ENCODE data around the gene HHATL.

The HHATL gene

DNA sequence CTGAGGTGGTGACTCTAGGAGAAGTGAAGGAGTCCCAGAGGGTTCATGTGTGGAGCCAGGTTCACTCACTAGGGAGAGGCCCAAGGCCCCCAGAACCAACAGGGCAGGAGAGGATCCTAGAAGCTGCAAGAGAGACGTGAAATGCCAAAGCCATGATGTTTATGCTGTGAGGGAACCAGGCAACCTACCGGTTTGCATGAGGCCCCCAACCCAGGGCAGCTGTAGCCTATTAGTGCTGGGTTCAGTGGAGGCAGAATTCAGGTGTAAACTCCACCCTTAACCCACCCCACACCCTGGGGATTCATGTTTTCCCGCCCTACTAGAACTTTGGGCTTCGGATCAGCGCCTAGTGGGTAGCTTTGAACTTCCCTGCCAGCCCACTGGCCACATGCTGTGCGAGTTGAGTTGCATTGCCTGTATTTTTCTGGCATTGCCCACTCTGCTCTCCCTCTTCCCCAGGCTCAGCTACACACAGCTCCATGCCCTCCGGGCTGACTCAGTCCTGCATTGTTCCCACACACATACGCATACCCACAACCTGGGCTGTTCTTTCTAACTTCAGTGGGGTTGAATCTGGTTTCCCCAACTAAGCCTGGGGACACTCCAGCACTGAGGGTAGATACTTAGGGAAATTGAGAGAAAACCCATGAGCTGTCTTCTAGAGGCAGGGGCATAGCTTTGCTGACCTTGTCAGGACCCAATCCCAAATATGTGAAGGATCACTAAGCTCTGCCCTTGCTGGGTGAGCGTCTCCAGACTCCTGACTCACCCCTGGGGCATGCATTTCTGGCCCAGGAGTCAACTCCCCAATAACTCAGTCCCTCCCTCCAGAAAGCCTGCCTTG is 51.1 kb downstream of the HHATL start:
- peak; percentile 73 for DNase-seq

DNA sequence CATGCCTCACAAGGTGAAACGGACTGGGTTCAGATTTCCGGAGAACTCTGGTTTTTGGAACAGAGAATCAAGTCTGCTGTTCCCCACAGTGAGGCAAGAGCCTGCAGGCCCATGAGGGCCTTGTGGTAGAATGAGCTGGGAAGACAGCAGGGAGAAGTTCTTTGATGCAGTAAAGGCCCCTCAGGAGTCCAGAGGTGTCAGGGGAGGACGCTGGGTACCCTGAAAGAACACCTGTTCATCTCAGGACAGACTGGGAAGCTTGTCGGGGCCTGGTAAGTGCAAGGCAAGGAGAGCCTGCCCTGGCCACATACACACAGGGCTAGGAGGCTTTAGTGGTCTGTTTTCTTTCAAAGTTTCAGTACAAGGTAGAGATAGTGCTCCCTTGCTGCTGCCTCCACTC is 52.8 kb downstream of the HHATL start:
- no peak for DNase-seq

DNA sequence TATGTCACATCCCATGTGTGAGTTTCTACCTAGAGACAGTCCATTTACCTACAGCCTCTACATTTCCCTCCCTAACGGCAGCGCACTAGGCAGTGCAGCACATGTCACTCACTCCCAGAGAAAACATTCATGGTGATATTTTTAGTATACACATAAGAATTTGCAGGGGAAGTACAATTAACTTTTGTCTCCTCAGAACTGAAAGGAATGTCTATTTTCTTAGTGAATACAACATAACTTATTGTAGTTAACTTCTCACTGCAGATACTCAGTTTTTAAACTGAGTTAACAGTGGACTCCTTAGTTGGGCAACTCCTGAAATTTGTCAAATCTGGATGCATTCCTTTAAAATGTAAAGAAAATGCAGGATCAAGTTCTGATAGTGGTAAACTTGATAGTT is 53.6 kb downstream of the HHATL start:
- no peak for DNase-seq

DNA sequence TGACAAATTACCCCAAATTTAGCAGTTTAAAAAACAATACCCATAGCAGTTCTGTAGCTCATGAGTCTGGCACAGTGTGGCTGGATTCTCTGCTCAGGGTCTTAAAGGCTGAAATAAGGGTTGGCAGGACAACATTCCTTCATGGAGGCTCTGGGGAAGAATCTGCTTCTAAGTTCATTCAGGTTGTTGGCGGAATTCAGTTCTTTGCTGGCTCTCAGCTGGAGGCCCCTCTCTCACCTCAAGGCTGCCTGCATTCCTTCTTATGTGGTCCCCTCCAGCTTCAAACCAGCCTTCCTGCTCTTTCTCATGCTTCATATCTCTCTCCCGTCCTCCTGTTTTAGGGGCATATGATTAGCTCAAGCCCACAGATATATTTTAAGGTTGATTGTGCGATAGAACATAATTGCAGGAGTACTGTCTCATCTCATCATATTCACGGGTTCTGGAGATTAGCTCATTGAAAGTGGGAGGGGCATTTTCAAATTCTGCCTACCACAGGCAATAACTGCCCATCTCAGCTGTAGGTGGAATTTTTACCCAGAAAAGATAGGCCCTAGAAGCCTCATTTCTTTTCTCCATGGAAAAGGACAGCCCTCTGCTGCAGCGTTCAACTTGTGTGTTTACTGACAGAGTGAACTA is 54.7 kb downstream of the HHATL start:
- DNase-seq = no peak
